ENCODE measurements around the gene SRC.

Gene SRC

GRCh38 chr20:37364927-37365272, 19.0 kb downstream of the SRC start:
- peak; percentile 23 for DNase-seq

- peak; percentile 7 for DNase-seq
Measured at GRCh38 chr20:37365760-37366638, 20.1 kb downstream of the SRC start.

DNA sequence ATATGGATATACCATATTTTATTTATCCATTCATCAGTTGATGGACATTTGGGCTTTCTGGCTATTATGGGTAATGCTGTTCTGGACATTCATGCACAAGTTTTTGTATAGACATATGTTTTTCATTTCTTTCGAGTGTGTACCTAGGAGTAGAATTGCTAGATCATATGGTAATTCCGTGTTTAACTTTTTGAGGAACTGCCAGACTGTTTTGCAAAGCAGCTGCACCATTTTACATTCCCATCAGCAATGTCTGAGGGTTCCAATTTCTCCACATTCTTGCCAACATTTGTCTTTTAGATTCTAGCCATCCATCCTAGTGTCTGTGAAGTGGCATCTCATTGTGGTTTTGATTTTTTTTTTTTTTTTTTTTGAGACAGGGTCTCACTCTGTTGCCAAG, 20.8 kb downstream of the SRC start:
- DNase-seq, result no peak

DNA sequence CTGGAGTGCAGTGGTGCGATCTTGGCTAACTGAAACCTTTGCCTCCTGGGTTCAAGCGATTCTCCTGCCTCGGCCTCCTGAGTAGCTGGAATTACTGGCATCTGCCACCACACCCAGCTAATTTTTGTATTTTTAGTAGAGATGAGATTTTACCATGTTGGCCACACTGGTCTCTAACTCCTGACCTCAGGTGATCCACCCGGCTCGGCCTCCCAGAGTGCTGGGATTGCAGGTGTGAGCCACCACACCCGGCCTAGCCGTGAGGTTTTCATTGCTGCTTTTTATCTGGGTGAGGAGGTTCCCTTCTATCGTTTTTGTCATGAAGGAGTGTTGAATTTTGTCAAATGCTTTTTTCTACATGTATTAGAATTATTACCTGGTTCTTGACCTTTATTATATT, 23.9 kb downstream of the SRC start:
- peak; percentile 1 for DNase-seq

- DNase-seq, result peak; percentile 14
Measured at GRCh38 chr20:37371845-37372244, 25.9 kb downstream of the SRC start.

GRCh38 chr20:37372441-37372840, 26.5 kb downstream of the SRC start:
- DNase-seq, result no peak

DNA sequence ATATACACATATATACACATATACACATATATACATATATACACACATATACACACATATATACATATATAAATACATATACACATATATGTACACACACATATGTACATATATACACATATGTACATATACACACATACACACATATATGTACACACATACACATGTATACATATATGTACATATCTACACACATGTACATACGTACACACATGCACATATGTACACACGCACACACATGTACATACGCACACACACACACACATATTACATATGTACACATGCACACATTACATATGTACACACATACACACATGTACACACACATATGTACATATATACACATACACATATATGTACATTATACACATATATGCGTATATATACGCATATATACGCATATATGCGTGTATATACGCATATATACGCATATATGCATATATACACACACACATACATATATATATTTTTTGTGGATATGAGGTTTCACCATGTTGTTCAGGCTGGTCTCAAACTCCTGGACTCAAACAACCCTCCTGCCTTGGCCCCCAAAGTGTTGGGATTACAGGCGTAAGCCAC, 27.2 kb downstream of the SRC start:
- DNase-seq, result no peak

DNA sequence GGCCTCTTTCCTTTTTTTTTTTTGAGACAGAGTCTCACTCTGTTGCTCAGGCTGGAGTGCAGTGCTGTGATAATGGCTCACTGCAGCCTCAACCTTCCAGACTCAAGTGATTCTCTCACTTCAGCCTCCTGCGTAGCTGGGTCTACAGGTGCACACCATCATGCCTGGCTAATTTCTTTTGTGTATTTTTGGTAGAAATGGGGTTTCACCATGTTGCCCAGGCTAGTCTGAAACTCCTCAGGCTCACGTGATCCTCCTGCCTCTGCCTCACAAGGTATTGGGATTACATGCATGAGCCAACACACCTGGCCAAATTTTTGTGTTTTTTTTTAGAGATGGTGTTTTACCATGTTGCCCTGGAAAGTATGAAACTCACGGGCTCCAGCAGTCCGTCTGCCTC, 29.3 kb downstream of the SRC start:
- no peak for DNase-seq

DNA sequence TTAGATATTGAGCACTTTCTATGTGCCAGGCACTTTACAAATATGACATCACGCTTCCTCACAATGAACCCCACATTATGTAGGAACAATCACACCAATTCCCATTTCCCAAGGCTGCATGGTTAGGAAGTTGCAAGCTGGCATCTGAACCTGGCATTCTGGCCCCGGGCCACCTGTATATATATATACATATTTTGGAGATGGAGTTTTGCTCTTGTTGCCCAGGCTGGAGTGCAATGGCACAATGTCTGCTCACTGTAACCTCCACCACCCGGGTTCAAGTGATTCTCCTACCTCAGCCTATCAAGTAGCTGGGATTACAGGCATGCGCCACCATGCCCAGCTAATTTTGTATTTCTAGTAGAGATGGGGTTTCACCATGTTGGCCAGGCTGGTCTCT, 30.4 kb downstream of the SRC start:
- DNase-seq, result no peak

GRCh38 chr20:37376791-37377190, 30.9 kb downstream of the SRC start:
- no peak for DNase-seq

GRCh38 chr20:37377346-37378081, 31.6 kb downstream of the SRC start:
- DNase-seq, result no peak

DNA sequence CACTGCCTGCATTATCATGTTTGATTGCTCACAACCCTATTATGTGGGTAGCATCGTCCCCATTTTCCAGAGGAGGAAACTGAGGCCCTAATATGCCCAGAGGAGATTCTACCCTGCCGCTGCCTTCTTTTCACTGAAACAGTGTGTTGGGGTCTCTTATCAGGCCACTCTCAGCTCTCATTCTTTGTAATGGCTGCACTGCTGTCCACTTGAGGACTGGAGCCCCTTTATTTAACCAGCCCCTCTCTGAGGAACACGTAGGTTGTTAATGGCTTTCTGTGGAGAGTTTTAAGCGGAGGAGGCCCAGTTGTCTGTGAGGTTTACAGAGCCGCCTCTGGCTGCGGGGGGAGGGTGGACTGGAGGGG, 32.5 kb downstream of the SRC start:
- no peak for DNase-seq

DNA sequence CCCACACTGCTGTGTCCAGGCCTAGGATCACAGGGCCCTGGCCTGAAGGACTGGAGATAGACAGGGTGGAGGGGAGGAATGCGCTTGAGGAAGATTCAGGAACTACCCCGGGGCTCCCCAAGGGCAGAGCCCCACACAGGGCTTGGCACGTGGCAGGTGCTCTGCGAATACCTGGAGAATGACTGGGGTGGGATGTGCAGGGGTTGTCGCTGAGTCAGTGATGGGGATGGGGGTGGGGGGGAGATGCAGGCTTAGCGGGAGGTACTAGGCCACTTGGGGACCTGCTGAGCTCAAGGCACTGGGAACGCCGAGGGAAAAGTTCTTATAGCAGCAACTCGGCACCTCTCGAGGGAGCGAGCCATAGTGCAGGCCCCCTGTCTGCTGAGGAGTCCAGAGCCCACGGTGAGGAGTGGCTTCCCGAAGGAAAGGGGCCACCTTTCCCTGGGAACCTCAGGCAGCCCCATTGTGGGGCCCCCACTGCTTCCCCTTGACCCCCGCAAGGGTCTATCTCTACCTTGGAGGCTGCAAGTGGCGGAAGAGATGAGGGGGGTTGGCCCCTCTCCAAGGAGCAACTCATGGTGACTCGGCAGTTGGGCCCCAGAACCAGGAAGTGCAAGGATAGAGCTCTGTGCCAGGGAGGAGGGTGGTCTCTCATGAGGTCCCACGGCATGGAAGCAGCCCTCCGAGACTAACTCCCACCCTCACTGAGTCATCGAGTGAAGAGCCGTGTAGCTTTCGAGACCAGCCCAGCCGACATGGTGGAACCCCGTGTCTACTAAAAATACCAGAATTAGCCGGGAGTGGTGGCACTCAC, 33.1 kb downstream of the SRC start:
- DNase-seq, result peak; percentile 29

DNA sequence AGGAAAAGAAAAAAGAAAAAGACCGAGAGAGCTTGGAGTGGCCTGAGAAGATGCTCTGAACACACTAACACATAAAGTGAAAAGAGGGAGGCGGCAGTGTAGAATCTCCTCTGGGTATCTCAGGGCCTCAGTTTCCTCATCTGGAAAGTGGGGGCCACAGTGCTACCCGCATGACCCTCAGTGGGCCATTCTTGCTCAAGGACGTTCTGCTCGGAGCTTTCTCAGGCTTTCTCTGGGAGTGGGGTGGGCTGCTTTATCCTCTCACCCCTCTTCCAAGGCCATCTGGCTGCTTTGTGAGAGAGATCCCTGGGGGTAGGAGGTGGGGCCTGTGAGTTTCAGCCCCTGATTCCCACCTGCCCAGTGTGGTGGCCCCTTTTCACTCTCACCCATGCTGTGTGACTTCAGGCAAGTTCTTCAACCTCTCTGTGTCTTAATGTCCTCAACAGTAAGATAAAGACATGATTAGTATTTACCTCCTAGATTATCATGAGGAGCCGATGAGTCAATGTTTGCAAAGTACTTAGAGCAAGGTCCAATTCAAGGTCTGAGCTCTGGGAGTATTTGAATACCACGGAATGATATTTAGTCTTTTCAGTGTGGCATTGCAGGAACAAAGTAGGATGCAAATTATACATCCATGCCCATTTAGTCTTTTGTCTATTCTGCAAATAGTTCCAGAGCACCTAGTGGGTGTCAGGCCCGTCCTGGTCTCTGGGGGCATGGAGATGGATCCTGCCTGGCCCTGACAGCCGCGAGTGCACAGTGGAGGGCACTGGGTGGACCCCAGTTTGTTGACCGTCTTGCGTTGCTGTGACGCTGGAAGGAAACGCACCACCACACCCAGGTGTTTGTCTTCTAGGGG, 34.3 kb downstream of the SRC start:
- DNase-seq, result no peak

- DNase-seq, result no peak
Measured at GRCh38 chr20:37380864-37381579, 35.1 kb downstream of the SRC start.

DNA sequence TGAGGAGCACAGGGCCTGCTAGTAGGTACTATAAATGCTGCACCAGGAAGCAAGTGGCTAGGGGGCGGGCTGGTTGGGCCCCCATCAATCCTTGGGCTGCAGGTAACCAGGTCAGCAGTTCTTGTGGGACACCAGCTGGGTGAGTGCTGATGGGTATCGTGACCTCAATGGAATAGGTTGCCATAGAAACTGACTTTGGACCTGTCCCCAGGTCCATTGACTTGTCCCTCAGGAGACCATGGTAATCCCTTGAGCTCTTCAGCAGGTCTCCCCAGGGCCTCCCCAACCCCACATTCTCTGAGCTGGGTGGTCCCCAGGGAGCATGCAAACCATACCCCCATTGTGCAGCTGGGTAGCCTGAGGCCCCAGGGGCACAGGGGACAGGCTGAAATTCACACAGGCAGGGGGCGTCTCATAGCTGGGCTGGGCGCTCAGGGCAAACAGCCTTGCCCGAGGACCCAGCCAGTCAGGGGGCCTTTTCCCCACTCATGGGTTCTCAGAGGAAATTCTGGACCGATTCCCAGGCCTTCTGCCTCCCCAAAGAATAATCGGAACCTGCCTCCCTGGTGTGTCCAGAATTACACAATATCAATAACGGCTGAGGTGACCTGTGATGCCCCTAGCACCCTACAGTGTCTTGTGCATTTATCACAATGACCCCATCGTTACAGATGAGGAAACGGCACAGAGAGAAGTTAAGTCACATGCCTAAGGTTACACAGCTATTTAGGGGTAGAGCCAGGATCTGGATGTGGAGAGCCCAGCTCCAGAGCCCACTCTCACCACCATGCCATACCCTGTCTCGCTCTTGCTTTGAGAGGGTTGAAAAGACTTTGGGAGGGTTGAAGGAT, 35.9 kb downstream of the SRC start:
- DNase-seq, result no peak

DNA sequence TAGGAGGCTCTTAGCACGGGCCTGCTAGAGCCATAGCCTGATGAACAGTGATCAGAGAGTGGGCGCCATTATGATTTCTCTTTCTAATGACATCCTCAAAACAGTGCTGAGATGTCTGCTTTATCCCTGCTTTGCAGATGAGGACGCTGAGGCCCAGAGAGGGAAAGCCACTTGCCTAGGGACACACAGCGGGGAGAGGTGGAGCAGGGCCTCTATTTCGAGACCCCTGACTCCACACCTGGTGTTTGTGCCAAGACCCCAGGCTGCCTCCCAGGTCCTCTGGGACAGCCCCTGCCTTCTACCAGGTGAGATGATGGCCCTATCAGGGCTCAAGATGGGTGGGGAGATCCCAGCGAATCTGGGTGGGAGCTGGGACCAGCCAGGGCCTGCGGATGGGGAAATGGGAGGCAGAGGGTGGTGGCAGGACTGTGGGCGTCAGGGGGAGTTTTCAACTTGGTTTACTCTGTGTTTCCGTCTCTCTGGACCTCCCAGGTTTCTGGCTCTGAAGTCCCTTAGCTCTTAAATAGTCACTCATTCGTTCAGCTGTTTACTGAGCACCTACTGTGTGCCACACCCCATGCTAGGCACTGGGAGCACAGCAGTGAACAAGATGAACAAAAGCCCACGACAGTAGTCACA, 36.7 kb downstream of the SRC start:
- DNase-seq, result no peak

- DNase-seq, result no peak
Measured at GRCh38 chr20:37383229-37383989, 37.5 kb downstream of the SRC start.

GRCh38 chr20:37384683-37385174, 38.8 kb downstream of the SRC start:
- peak; percentile 80 for DNase-seq

Measured in left hindlimb (tissue), 1 donor.